Fibroblast of pulmonary artery (primary cell): Measurements from ENCODE around the gene ANKRD40CL.

Source experiments
- DNase-seq: peaks from one replicate; pipeline ENCODE4 v3.0.0-alpha.2; 2010; ENCODE audit warnings: low read depth
- H3K4me3 ChIP-seq: replicated peaks from 2 replicates; pipeline ENCODE4 v1.5.1; 2011; ENCODE audit warnings: low read depth, mild to moderate bottlenecking, control low read depth, low read length, moderate library complexity
- CTCF ChIP-seq: IDR thresholded peaks from 2 replicates; pipeline ENCODE4 v1.5.1; 2011; ENCODE audit warnings: mild to moderate bottlenecking, control low read depth, low read length, inconsistent platforms; ENCODE audit errors: missing control alignments

The ANKRD40CL gene

GRCh38 chr17:50770346-50770745 lies 3.0 kb upstream of the ANKRD40CL start:
- no peak overlapping the region for H3K4me3 ChIP-seq
- TF ChIP-seq CTCF: no peak
- DNase-seq: no peak

- DNase-seq: no peak
- TF ChIP-seq CTCF: no peak
- H3K4me3 ChIP-seq: no peak overlapping the region
These were observed 2.6 kb upstream of the ANKRD40CL start for GRCh38 chr17:50769884-50770283.

GRCh38 chr17:50768346-50768761 lies 1.0 kb upstream of the ANKRD40CL start:
- TF ChIP-seq CTCF: no peak
- no peak for DNase-seq
- no peak overlapping the region for H3K4me3 ChIP-seq

GRCh38 chr17:50767030-50767429 lies 288 bp downstream of the ANKRD40CL start:
- TF ChIP-seq CTCF: no peak
- no peak overlapping the region for H3K4me3 ChIP-seq
- DNase-seq: no peak

- no peak for TF ChIP-seq CTCF
- no peak for DNase-seq
- H3K4me3 ChIP-seq: no peak overlapping the region
These were observed 895 bp downstream of the ANKRD40CL start for GRCh38 chr17:50766222-50767023.

GRCh38 chr17:50765454-50766221 lies 1.7 kb downstream of the ANKRD40CL start:
- TF ChIP-seq CTCF: no peak
- no peak overlapping the region for H3K4me3 ChIP-seq
- DNase-seq: no peak
